GM21528 (cell line): ENCODE measurements around the gene UBAC2.
A peak's percentile ranks its signal among the peaks of the same experiment; 100 is the strongest.
"Not testable (repeated sequence)": the region's sequence is repeated elsewhere in the genome, so short reads cannot be mapped to it uniquely, and the experiment has no call there.

Experiments
- ATAC-seq: cut with Tn5 transposase; IDR thresholded peaks from one replicate; pipeline ENCODE4 v1.9.1; 2021; ENCODE audit warnings: mild to moderate bottlenecking, moderate library complexity; ENCODE audit not compliant: unreplicated experiment, low FRiP score

The UBAC2 gene

GRCh38 chr13:99210627-99211026 lies 10.0 kb downstream of the UBAC2 start:
- ATAC-seq, result not testable (repeated sequence)

- no peak for ATAC-seq
Observed at GRCh38 chr13:99211421-99212035, 10.9 kb downstream of the UBAC2 start.

DNA sequence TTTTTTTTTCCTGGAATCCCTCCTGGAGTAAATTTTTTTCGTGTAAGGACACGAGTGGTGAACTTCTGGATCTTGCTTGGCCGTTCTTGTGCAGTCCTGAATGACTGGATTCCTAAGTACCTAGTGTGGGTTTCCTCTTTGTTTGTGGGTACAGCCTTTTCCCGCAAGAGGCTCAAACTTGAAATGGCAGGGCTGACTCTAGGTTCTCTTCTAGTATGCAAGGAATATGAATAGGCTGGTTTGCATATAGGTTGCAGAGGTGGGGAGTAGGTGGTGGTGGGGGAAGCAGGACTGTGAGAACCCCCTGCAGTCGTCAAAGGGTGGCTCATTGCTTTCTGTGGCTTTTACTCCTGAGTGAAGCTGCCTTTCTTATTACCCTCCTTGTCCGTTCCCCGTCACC lies 13.6 kb downstream of the UBAC2 start:
- peak; percentile 80 for ATAC-seq

- no peak for ATAC-seq
Observed at GRCh38 chr13:99214731-99215130, 14.1 kb downstream of the UBAC2 start.

DNA sequence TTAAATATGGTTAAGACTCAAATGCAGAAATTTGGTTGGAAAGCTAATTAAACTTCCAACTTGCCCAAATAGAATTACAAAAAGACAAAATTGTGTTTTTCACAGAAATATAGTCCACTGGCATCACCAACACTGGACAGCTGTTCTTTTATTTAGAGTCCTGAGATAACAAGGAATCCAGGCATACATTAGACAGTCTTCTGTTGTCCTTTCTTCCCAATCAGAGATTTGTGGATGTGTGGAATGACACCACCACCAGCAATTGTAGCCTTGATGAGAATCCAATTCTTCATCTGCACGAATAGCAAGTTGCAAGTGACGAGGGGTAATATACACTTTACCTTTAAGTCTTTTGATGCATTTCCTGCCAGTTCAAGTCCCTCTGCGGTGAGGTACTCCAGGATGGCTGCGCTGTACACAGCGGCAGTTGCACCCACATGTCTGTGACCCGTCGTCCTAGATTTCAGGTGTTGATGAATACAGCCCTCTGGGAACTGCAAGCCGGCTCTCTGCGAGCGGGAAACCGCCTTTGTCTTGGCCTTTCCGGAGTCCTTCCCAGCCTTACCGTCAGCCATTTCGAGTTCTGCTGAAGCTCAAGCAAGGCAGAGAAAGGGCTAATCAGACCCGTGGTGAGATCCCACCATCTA lies 14.7 kb downstream of the UBAC2 start:
- ATAC-seq, result no peak

GRCh38 chr13:99217461-99218110 lies 16.9 kb downstream of the UBAC2 start:
- no peak for ATAC-seq

GRCh38 chr13:99218126-99218525 lies 17.5 kb downstream of the UBAC2 start:
- ATAC-seq, result no peak

GRCh38 chr13:99218545-99218944 lies 17.9 kb downstream of the UBAC2 start:
- ATAC-seq, result no peak

DNA sequence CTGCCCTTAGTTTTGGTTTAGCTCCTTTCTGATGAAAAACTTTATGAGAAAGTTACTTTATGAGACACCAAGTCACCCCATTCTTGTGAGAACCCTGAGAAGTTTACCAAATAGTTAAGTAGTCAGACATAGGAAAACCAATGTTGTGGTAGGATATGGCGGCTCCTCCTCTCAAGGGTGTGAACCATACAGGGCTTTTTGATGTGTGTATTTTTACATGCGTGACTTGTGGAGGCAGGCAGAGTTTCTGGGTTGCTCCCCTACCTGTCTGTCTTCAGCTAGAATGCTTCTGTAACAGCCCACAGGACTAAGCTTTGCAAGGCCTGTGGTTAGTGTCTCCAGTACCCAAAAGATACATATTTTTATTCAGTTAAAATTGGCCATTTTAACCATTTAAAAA lies 18.3 kb downstream of the UBAC2 start:
- peak; percentile 50 for ATAC-seq

DNA sequence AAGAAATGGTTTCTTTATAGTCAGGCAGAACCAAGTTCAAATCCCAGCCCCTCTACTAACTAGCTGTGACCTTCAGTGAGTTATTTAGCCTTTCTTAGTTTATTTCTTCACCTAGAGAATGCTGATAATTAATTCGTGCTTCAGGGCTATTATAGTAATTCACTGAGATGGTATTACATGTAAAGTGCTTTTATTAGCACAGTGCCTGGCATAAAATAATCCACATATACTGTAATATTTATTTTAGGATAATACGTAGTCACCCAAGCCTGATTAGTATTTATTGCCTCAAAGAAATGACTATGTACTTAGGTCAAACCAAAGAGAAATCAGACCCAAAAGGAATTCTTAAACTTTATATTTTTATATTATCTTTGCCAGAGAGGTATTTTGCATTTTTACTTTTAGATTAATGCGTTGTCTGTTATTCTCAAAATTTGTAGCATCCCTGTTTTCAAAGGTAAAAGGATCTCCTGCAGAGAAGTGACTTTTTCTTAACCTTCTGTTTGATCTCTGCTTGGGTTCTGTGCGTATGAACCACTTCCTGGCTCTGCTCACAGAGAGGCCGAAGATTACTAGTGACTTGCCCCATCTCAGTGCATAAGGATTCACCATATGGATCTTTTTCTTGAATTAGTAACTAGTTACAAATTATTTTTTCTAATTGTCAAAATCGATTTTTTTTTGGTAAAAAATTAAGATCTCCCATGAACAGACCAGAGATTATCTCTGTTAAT lies 19.7 kb downstream of the UBAC2 start:
- no peak for ATAC-seq

- no peak for ATAC-seq
Observed at GRCh38 chr13:99221567-99222239, 21.0 kb downstream of the UBAC2 start.

- no peak for ATAC-seq
Observed at GRCh38 chr13:99223587-99223986, 22.9 kb downstream of the UBAC2 start.

DNA sequence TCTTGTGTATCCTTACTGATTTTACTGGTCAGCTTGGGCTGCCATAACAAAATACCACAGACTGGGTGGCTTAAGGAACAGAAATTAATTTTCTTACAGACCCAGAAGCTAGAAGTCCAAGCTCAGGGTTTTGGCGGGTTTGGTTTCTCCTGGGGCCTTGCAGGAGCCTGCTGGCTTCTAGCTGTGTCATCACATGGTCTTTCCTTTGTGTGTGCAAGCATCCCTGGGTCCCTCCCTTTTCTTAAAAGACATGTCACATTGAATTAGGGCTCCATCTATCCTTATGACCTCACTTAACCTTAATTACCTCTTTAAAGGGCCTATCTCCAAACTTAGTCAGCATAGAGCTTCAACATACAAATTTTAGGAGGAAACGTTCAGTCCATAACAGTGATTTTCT lies 23.4 kb downstream of the UBAC2 start:
- no peak for ATAC-seq

- no peak for ATAC-seq
Observed at GRCh38 chr13:99225078-99225477, 24.4 kb downstream of the UBAC2 start.

GRCh38 chr13:99226513-99226912 lies 25.9 kb downstream of the UBAC2 start:
- ATAC-seq, result no peak

- ATAC-seq, result no peak
Observed at GRCh38 chr13:99227331-99227900, 26.8 kb downstream of the UBAC2 start.

DNA sequence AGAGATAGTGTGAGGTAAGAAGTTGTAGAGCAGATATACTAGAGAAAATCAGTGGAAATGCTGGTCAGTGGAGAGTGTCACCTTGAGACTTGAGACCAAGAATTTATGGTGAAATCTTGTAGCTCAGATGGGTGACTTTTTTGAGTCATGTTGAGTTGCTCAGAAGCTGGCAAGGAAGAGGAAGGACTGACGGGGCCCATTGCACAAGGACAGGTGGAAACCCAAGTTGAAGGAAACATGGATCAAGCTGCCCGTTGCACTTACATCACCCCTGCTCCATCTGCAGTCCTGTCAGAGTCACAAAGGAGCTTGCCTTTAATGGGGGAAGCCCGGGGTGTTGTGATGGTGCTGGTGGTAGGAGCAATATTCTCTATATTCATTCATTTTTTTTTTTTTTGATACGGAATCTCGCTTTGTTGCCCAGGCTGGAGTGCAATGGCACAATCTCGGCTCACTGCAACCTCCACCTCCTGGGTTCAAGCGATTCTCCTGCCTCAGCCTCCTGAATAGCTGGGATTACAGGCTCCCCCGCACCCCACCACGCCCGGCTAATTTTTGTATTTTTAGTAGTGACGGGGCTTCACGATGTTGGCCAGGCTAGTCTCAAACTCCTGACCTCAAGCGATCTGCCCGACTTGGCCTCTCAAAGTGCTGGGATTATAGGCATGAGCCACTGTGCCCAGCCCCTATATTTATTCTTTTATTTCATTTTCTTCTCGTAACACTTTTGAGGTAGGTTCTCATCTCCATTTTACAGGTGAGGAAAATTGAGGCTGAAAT lies 27.4 kb downstream of the UBAC2 start:
- no peak for ATAC-seq

GRCh38 chr13:99228737-99229691 lies 28.4 kb downstream of the UBAC2 start:
- ATAC-seq, result peak; percentile 93

GRCh38 chr13:99230588-99230987 lies 29.9 kb downstream of the UBAC2 start:
- ATAC-seq, result not testable (repeated sequence)
